HepG2 (cell line): Measurements from ENCODE around the gene SRSF2. TPM values are rescaled to one million over a fixed set of nuclear protein-coding genes. Genes with fewer than 3 reads are reported as not detected.
A peak's percentile ranks its signal among the peaks of the same experiment; 100 is the strongest.

ENCODE experiments used
- CEBPB ChIP-seq: IDR thresholded peaks from 2 replicates; pipeline ENCODE4 v1.6.1; 2011; ENCODE audit warnings: low read depth, low read length, improper control_type of control experiment, borderline replicate concordance
- MTA1 ChIP-seq: sonication (generic); formaldehyde crosslinking; IDR thresholded peaks from 2 replicates; pipeline ENCODE4 v1.4.0; 2020; ENCODE audit warnings: missing genetic modification reagents, mild to moderate bottlenecking, borderline replicate concordance
- NBN ChIP-seq: fragments of 450-650 bp; conservative IDR thresholded peaks from 2 replicates; pipeline ENCODE4 v1.6.1; 2017
- NFKBIZ ChIP-seq: IDR thresholded peaks from 2 replicates; pipeline ENCODE4 v1.6.1; 2018; ENCODE audit warnings: missing genetic modification reagents, missing compliant biosample characterization
- PLRG1 ChIP-seq: fragments of 450-650 bp; conservative IDR thresholded peaks from 2 replicates; pipeline ENCODE4 v1.6.1; 2016
- POLR2AphosphoS5 ChIP-seq: IDR thresholded peaks from 2 replicates; pipeline ENCODE4 v1.6.1; 2012; ENCODE audit warnings: low read depth, low read length
- RARA ChIP-seq: IDR thresholded peaks from 2 replicates; pipeline ENCODE4 v1.6.1; 2016; ENCODE audit warnings: missing genetic modification reagents, missing compliant biosample characterization
- RBM22 ChIP-seq: fragments of 200-400 bp; formaldehyde crosslinking; optimal IDR thresholded peaks from 2 replicates; pipeline ENCODE3; 2017; ENCODE audit warnings: mild to moderate bottlenecking, low read length, moderate library complexity
- RBM39 ChIP-seq: fragments of 200-400 bp; formaldehyde crosslinking; IDR thresholded peaks from one replicate; pipeline ENCODE4 v1.6.1; 2018; ENCODE audit warnings: antibody characterized with exemption, mild to moderate bottlenecking, low read depth, low read length; ENCODE audit not compliant: poor library complexity, severe bottlenecking
- REXO4 ChIP-seq: sonication (generic); formaldehyde crosslinking; IDR thresholded peaks from 2 replicates; pipeline ENCODE4 v1.8.0; 2022; ENCODE audit warnings: missing genetic modification reagents, mild to moderate bottlenecking, borderline replicate concordance
- RFX5 ChIP-seq: IDR thresholded peaks from 2 replicates; pipeline ENCODE4 v1.6.1; 2011; ENCODE audit warnings: low read depth, low read length, improper control_type of control experiment
- SIN3A ChIP-seq: IDR thresholded peaks from 2 replicates; pipeline ENCODE4 v1.6.1; 2011; ENCODE audit warnings: low read depth, mild to moderate bottlenecking, control low read depth, low read length, borderline replicate concordance
- SMAD9 ChIP-seq: sonication (generic); formaldehyde crosslinking; IDR thresholded peaks from 2 replicates; pipeline ENCODE4 v1.5.1; 2020; ENCODE audit warnings: mild to moderate bottlenecking, missing genetic modification reagents
- ZFP36L1 ChIP-seq: sonication (generic); formaldehyde crosslinking; IDR thresholded peaks from 2 replicates; pipeline ENCODE4 v1.8.0; 2022; ENCODE audit warnings: mild to moderate bottlenecking, missing genetic modification reagents, moderate library complexity
- ZKSCAN8 ChIP-seq: IDR thresholded peaks from 2 replicates; pipeline ENCODE4 v1.6.1; 2016; ENCODE audit warnings: borderline replicate concordance, missing genetic modification reagents, missing compliant biosample characterization
- ZNF432 ChIP-seq: sonication (generic); formaldehyde crosslinking; IDR thresholded peaks from 2 replicates; pipeline ENCODE4 v1.5.0; 2020; ENCODE audit warnings: missing genetic modification reagents, mild to moderate bottlenecking, borderline replicate concordance
- ZNF737 ChIP-seq: sonication (generic); formaldehyde crosslinking; IDR thresholded peaks from 2 replicates; pipeline ENCODE4 v1.5.0; 2020; ENCODE audit warnings: missing genetic modification reagents, mild to moderate bottlenecking, borderline replicate concordance
- ZSCAN31 ChIP-seq: sonication (generic); formaldehyde crosslinking; IDR thresholded peaks from 2 replicates; pipeline ENCODE4 v1.5.0; 2020; ENCODE audit warnings: low read depth, mild to moderate bottlenecking, missing genetic modification reagents
- ZSCAN9 ChIP-seq: IDR thresholded peaks from 2 replicates; pipeline ENCODE4 v1.6.1; 2016; ENCODE audit warnings: borderline replicate concordance
- polyA plus RNA-seq, 8 experiments: library from polyadenylated mRNA; depleted of rRNA in 3 of 8; stranded (reverse) in 7 of 8; unstranded in 1 of 8; fragments of >200 nt; fragmentation: Illumina TruSeq in 4 of 8; extraction: Trizol in 4 of 8; gene quantifications; 2 replicates each; pipeline versions ENCODE4 v1.2.1 to v1.2.3, GENCODE V29; 2011 to 2016; ENCODE audit warnings: low read depth in 4 of 8, missing spikeins in 1 of 8, mixed read lengths in 1 of 8; ENCODE audit not compliant: insufficient read depth in 1 of 8
- total RNA-seq, 5 experiments: library from RNA; depleted of rRNA; stranded (reverse); fragments of >200 nt; fragmentation: Illumina TruSeq; extraction: Trizol; gene quantifications; 2 replicates each; pipeline ENCODE4 v1.2.3, GENCODE V29; 2016; ENCODE audit warnings: low read depth in 1 of 5
- TF ChIP-seq, protein P1 (sequence below): conservative IDR thresholded peaks from 2 replicates; pipeline ENCODE4 v1.6.1; 2018; ENCODE audit warnings: missing genetic modification reagents
- TF ChIP-seq, protein P2 (sequence below): sonication (generic); formaldehyde crosslinking; IDR thresholded peaks from 2 replicates; pipeline ENCODE4 v1.4.0; 2020; ENCODE audit warnings: missing genetic modification reagents, borderline replicate concordance
- TF ChIP-seq, protein P3 (sequence below): sonication (generic); formaldehyde crosslinking; IDR thresholded peaks from 2 replicates; pipeline ENCODE4 v1.5.0; 2020; ENCODE audit warnings: missing genetic modification reagents, mild to moderate bottlenecking, borderline replicate concordance
- TF ChIP-seq, protein P4 (sequence below): IDR thresholded peaks from 2 replicates; pipeline ENCODE4 v1.6.1; 2016; ENCODE audit warnings: missing compliant biosample characterization, missing genetic modification reagents, borderline replicate concordance
- TF ChIP-seq, protein P5 (sequence below): IDR thresholded peaks from 2 replicates; pipeline ENCODE4 v1.6.1; 2016; ENCODE audit warnings: control low read depth

The SRSF2 gene
- total and polyA plus RNA-seq, 2 of the 13 experiments (the other 11 are each of a cell fraction or from before 2014, with no cell fraction given): 306 to 319 TPM

DNA sequence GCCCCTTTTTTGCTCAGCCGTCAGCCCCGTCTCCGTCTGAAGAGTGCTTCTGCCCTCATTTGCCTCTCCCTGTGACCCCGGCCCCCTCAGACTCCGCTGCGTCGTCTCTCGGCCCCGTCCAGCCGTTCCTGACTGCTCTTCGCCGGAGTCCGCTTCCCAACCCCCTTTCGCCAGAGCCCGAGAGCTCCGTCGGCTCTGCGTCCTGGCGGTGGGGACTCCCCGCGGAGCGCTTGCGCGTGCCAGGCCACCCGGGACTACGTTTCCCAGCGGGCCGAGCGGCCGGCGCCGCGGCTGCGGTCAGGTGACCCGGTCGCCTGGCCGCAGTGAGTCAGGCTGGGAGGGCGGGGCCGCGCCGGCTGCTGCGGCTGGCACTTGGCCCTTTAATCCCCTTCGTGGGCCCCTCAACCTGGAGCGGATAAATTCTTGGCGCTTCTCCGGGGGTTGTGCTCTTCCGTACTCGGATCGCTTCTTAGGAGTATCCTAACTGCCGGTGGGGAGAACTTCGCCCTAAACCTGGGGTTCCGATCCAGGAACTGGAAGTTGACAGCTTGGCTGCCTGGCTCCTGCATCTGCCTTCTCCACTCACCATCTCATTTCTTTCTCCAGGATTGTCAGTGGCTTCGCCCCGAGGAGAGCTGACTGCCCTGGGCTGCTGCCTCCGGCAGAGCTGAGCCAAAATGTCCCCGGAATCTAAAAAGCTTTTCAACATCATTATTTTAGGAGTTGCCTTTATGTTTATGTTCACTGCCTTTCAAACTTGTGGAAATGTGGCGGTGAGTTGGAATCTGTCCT lies 741 bp upstream of the SRSF2 start, which contains the start of gene MFSD11 (continued):
- TF ChIP-seq, protein P1, sequence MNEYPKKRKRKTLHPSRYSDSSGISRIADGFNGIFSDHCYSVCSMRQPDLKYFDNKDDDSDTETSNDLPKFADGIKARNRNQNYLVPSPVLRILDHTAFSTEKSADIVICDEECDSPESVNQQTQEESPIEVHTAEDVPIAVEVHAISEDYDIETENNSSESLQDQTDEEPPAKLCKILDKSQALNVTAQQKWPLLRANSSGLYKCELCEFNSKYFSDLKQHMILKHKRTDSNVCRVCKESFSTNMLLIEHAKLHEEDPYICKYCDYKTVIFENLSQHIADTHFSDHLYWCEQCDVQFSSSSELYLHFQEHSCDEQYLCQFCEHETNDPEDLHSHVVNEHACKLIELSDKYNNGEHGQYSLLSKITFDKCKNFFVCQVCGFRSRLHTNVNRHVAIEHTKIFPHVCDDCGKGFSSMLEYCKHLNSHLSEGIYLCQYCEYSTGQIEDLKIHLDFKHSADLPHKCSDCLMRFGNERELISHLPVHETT (CRISPR knock-in tag): peak; percentile 89; the same call in 1 of the 2 replicates
- TF ChIP-seq ZNF432 (no peak), ZSCAN31 (CRISPR knock-in tag) (peak; percentile 73), CEBPB (no peak), ZKSCAN8 (CRISPR knock-in tag) (no peak), ZSCAN9 (CRISPR knock-in tag) (no peak; the same call in none of the 2 replicates), RBM22 (peak; percentile 49), ZFP36L1 (no peak), PLRG1 (no peak), REXO4 (CRISPR knock-in tag) (no peak), ZNF737 (CRISPR knock-in tag) (no peak), RFX5 (no peak; the same call in 1 of the 2 replicates), SIN3A (no peak; the same call in 1 of the 2 replicates), NFKBIZ (CRISPR knock-in tag) (no peak), MTA1 (peak; percentile 47; the same call in 1 of the 2 replicates), RBM39 (no peak), SMAD9 (CRISPR knock-in tag) (no peak), POLR2AphosphoS5 (peak; percentile 60), NBN (no peak), RARA (CRISPR knock-in tag) (no peak)
- TF ChIP-seq, protein P2, sequence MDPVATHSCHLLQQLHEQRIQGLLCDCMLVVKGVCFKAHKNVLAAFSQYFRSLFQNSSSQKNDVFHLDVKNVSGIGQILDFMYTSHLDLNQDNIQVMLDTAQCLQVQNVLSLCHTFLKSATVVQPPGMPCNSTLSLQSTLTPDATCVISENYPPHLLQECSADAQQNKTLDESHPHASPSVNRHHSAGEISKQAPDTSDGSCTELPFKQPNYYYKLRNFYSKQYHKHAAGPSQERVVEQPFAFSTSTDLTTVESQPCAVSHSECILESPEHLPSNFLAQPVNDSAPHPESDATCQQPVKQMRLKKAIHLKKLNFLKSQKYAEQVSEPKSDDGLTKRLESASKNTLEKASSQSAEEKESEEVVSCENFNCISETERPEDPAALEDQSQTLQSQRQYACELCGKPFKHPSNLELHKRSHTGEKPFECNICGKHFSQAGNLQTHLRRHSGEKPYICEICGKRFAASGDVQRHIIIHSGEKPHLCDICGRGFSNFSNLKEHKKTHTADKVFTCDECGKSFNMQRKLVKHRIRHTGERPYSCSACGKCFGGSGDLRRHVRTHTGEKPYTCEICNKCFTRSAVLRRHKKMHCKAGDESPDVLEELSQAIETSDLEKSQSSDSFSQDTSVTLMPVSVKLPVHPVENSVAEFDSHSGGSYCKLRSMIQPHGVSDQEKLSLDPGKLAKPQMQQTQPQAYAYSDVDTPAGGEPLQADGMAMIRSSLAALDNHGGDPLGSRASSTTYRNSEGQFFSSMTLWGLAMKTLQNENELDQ: no peak
- TF ChIP-seq, protein P3, sequence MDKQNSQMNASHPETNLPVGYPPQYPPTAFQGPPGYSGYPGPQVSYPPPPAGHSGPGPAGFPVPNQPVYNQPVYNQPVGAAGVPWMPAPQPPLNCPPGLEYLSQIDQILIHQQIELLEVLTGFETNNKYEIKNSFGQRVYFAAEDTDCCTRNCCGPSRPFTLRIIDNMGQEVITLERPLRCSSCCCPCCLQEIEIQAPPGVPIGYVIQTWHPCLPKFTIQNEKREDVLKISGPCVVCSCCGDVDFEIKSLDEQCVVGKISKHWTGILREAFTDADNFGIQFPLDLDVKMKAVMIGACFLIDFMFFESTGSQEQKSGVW (CRISPR knock-in tag): no peak
- TF ChIP-seq, protein P4, sequence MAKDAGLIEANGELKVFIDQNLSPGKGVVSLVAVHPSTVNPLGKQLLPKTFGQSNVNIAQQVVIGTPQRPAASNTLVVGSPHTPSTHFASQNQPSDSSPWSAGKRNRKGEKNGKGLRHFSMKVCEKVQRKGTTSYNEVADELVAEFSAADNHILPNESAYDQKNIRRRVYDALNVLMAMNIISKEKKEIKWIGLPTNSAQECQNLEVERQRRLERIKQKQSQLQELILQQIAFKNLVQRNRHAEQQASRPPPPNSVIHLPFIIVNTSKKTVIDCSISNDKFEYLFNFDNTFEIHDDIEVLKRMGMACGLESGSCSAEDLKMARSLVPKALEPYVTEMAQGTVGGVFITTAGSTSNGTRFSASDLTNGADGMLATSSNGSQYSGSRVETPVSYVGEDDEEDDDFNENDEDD (CRISPR knock-in tag): no peak
- TF ChIP-seq, protein P5, sequence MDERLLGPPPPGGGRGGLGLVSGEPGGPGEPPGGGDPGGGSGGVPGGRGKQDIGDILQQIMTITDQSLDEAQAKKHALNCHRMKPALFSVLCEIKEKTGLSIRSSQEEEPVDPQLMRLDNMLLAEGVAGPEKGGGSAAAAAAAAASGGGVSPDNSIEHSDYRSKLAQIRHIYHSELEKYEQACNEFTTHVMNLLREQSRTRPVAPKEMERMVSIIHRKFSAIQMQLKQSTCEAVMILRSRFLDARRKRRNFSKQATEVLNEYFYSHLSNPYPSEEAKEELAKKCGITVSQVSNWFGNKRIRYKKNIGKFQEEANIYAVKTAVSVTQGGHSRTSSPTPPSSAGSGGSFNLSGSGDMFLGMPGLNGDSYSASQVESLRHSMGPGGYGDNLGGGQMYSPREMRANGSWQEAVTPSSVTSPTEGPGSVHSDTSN (CRISPR knock-in tag): no peak
